IMR-90 (cell line): ENCODE data around the gene EGFR.

Experiments used
- MAZ ChIP-seq: IDR thresholded peaks from 2 replicates; pipeline ENCODE4 v1.6.1; 2012; ENCODE audit warnings: low read depth, mild to moderate bottlenecking, low read length, improper control_type of control experiment, moderate library complexity, borderline replicate concordance
- MXI1 ChIP-seq: IDR thresholded peaks from 2 replicates; pipeline ENCODE4 v1.6.1; 2012; ENCODE audit warnings: low read depth, mild to moderate bottlenecking, low read length, moderate library complexity, borderline replicate concordance
- POLR2A ChIP-seq: IDR thresholded peaks from 2 replicates; pipeline ENCODE4 v1.6.1; 2012; ENCODE audit warnings: mild to moderate bottlenecking, low read depth, low read length
- RAD21 ChIP-seq: IDR thresholded peaks from 2 replicates; pipeline ENCODE4 v1.6.1; 2012; ENCODE audit warnings: low read length, improper control_type of control experiment
- RCOR1 ChIP-seq: IDR thresholded peaks from 2 replicates; pipeline ENCODE4 v1.6.1; 2012; ENCODE audit warnings: mild to moderate bottlenecking, low read length, improper control_type of control experiment; ENCODE audit not compliant: insufficient replicate concordance
- RFX5 ChIP-seq: IDR thresholded peaks from 2 replicates; pipeline ENCODE4 v1.8.0; 2012; ENCODE audit warnings: low read depth, mild to moderate bottlenecking, low read length, moderate library complexity
- SMC3 ChIP-seq: fragments of 150-350 bp; IDR thresholded peaks from 2 replicates; pipeline ENCODE4 v1.6.1; 2016; ENCODE audit warnings: low read depth, mild to moderate bottlenecking, antibody characterized with exemption, low read length, moderate library complexity
- TF ChIP-seq, protein P1 (sequence below): conservative IDR thresholded peaks from 2 replicates; pipeline ENCODE4 v1.5.1; 2012; ENCODE audit warnings: mild to moderate bottlenecking, low read depth, low read length, improper control_type of control experiment
- TF ChIP-seq, protein P2 (sequence below): fragments of 150-350 bp; IDR thresholded peaks from 2 replicates; pipeline ENCODE4 v1.6.1; 2017; ENCODE audit warnings: mild to moderate bottlenecking, antibody characterized with exemption, low read length, low read depth

DNA sequence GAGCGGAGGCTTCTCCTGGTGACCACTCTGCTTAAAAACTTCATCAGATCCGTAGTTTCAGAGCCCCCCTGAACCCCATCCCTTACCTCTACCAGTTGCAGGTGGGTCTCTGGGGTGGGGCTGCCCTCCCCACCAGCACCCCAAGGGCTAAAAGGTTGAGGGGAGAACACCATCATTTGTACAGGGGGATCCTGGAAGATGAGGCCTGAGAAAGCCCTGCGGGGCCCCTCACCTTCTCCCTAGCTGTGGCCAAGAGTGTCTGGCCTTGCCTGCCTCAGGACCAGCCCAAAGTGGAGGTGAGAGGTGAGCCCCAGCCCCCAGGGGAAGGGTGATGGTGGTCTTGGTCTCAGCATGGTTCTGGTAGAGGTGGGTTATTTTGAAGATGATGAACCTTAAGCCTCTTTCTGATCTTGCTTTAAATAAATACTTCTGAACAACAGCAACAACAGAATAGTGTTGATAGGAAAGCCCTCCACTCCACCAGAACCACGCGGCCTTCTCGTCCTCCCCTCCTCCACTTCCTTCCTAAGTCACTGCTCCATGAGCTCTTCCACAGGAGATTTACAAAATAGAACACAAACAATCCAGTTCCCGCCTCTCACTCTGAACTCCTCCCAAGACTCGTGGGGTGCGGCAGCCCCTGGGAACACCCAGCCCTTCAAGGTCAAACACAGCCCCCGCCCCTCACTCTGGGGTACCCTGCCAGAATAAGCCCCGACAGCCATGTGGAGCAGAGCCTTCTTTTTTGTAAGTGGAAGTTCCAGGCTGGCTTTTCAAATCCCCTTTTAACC lies 169.1 kb downstream of the EGFR start:
- TF ChIP-seq, protein P1, sequence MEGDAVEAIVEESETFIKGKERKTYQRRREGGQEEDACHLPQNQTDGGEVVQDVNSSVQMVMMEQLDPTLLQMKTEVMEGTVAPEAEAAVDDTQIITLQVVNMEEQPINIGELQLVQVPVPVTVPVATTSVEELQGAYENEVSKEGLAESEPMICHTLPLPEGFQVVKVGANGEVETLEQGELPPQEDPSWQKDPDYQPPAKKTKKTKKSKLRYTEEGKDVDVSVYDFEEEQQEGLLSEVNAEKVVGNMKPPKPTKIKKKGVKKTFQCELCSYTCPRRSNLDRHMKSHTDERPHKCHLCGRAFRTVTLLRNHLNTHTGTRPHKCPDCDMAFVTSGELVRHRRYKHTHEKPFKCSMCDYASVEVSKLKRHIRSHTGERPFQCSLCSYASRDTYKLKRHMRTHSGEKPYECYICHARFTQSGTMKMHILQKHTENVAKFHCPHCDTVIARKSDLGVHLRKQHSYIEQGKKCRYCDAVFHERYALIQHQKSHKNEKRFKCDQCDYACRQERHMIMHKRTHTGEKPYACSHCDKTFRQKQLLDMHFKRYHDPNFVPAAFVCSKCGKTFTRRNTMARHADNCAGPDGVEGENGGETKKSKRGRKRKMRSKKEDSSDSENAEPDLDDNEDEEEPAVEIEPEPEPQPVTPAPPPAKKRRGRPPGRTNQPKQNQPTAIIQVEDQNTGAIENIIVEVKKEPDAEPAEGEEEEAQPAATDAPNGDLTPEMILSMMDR, result no peak
- no peak for TF ChIP-seq RCOR1
- TF ChIP-seq POLR2A, result no peak
- no peak for TF ChIP-seq SMC3
- TF ChIP-seq, protein P2, sequence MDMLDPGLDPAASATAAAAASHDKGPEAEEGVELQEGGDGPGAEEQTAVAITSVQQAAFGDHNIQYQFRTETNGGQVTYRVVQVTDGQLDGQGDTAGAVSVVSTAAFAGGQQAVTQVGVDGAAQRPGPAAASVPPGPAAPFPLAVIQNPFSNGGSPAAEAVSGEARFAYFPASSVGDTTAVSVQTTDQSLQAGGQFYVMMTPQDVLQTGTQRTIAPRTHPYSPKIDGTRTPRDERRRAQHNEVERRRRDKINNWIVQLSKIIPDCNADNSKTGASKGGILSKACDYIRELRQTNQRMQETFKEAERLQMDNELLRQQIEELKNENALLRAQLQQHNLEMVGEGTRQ, result no peak
- TF ChIP-seq RAD21, result no peak
- TF ChIP-seq RFX5, result no peak
- TF ChIP-seq MXI1, result no peak
- no peak for TF ChIP-seq MAZ
